ENCODE data around the gene TTLL11. TPM values are rescaled to one million over a fixed set of nuclear protein-coding genes. Genes with fewer than 3 reads are reported as not detected.

Gene TTLL11
- total and polyA plus RNA-seq, 2 experiments from 2014 or later = 0.57 to 1.4 TPM

DNA sequence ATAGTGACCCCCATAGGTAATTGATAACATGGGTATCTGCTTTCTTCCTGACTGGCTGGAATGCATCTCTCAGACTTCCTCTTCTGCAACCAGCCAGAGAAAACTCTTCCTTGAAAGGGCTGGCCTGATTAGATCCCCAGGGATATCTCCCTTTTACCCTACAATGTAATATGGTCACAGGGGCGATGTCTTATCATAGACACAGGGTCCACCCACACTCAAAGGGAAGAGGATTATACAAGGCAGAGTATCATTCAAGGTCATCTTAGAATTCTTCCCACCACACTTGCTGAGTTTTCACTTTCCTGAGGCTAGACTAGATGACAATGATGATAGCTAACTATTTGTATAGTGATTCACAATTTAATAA, 33.2 kb downstream of the TTLL11 start:
- Mint-ChIP-seq H3K27ac (no peak overlapping the region), H3K27me3 (ENCODE audit: insufficient read depth, low read depth, poor library complexity) (no peaks in the 10 kb centered on the region), H3K36me3 (ENCODE audit: low read depth) (no peaks in the 10 kb centered on the region), H3K4me3 (no peak overlapping the region), H3K4me1 (no peaks in the 10 kb centered on the region), H3K9me3 (no peaks in the 10 kb centered on the region)
- ATAC-seq = no peak
- no peaks in the 10 kb centered on the region for H3K36me3 ChIP-seq (ENCODE audit: insufficient read depth)
- no peaks in the 10 kb centered on the region for H3K4me1 ChIP-seq (ENCODE audit: insufficient read depth)
- TF ChIP-seq STAT1 (IDR thresholded peaks at IDR 0.05; ENCODE audit: unreplicated experiment) = no peak
- no peak for TF ChIP-seq CREB1 (CRISPR knock-in tag; IDR thresholded peaks at IDR 0.05; ENCODE audit: low read depth)
- no peak for TF ChIP-seq EZH2phosphoT487 (IDR thresholded peaks at IDR 0.05; ENCODE audit: unreplicated experiment)
- TF ChIP-seq, protein P1, sequence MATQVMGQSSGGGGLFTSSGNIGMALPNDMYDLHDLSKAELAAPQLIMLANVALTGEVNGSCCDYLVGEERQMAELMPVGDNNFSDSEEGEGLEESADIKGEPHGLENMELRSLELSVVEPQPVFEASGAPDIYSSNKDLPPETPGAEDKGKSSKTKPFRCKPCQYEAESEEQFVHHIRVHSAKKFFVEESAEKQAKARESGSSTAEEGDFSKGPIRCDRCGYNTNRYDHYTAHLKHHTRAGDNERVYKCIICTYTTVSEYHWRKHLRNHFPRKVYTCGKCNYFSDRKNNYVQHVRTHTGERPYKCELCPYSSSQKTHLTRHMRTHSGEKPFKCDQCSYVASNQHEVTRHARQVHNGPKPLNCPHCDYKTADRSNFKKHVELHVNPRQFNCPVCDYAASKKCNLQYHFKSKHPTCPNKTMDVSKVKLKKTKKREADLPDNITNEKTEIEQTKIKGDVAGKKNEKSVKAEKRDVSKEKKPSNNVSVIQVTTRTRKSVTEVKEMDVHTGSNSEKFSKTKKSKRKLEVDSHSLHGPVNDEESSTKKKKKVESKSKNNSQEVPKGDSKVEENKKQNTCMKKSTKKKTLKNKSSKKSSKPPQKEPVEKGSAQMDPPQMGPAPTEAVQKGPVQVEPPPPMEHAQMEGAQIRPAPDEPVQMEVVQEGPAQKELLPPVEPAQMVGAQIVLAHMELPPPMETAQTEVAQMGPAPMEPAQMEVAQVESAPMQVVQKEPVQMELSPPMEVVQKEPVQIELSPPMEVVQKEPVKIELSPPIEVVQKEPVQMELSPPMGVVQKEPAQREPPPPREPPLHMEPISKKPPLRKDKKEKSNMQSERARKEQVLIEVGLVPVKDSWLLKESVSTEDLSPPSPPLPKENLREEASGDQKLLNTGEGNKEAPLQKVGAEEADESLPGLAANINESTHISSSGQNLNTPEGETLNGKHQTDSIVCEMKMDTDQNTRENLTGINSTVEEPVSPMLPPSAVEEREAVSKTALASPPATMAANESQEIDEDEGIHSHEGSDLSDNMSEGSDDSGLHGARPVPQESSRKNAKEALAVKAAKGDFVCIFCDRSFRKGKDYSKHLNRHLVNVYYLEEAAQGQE (IDR thresholded peaks at IDR 0.05; ENCODE audit: unreplicated experiment) = no peak
- TF ChIP-seq, protein P2, sequence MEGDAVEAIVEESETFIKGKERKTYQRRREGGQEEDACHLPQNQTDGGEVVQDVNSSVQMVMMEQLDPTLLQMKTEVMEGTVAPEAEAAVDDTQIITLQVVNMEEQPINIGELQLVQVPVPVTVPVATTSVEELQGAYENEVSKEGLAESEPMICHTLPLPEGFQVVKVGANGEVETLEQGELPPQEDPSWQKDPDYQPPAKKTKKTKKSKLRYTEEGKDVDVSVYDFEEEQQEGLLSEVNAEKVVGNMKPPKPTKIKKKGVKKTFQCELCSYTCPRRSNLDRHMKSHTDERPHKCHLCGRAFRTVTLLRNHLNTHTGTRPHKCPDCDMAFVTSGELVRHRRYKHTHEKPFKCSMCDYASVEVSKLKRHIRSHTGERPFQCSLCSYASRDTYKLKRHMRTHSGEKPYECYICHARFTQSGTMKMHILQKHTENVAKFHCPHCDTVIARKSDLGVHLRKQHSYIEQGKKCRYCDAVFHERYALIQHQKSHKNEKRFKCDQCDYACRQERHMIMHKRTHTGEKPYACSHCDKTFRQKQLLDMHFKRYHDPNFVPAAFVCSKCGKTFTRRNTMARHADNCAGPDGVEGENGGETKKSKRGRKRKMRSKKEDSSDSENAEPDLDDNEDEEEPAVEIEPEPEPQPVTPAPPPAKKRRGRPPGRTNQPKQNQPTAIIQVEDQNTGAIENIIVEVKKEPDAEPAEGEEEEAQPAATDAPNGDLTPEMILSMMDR (conservative IDR thresholded peaks at IDR 0.05; ENCODE audit: low read depth in 2 of 2) = no peak
- no peak for TF ChIP-seq JUNB (IDR thresholded peaks at IDR 0.05; ENCODE audit: unreplicated experiment)
- TF ChIP-seq, protein P3, sequence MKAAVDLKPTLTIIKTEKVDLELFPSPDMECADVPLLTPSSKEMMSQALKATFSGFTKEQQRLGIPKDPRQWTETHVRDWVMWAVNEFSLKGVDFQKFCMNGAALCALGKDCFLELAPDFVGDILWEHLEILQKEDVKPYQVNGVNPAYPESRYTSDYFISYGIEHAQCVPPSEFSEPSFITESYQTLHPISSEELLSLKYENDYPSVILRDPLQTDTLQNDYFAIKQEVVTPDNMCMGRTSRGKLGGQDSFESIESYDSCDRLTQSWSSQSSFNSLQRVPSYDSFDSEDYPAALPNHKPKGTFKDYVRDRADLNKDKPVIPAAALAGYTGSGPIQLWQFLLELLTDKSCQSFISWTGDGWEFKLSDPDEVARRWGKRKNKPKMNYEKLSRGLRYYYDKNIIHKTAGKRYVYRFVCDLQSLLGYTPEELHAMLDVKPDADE (IDR thresholded peaks at IDR 0.05) = no peak
- TF ChIP-seq ZNF331 (CRISPR knock-in tag; IDR thresholded peaks at IDR 0.05; ENCODE audit: low read depth) = no peak
- TF ChIP-seq NANOG (IDR thresholded peaks at IDR 0.05; ENCODE audit: borderline replicate concordance) = no peak
- TF ChIP-seq EZH2 (IDR thresholded peaks at IDR 0.05; ENCODE audit: low read depth, unreplicated experiment) = no peak
- no peak for TF ChIP-seq ZNF114 (CRISPR knock-in tag; IDR thresholded peaks at IDR 0.05)
- TF ChIP-seq, protein P4, sequence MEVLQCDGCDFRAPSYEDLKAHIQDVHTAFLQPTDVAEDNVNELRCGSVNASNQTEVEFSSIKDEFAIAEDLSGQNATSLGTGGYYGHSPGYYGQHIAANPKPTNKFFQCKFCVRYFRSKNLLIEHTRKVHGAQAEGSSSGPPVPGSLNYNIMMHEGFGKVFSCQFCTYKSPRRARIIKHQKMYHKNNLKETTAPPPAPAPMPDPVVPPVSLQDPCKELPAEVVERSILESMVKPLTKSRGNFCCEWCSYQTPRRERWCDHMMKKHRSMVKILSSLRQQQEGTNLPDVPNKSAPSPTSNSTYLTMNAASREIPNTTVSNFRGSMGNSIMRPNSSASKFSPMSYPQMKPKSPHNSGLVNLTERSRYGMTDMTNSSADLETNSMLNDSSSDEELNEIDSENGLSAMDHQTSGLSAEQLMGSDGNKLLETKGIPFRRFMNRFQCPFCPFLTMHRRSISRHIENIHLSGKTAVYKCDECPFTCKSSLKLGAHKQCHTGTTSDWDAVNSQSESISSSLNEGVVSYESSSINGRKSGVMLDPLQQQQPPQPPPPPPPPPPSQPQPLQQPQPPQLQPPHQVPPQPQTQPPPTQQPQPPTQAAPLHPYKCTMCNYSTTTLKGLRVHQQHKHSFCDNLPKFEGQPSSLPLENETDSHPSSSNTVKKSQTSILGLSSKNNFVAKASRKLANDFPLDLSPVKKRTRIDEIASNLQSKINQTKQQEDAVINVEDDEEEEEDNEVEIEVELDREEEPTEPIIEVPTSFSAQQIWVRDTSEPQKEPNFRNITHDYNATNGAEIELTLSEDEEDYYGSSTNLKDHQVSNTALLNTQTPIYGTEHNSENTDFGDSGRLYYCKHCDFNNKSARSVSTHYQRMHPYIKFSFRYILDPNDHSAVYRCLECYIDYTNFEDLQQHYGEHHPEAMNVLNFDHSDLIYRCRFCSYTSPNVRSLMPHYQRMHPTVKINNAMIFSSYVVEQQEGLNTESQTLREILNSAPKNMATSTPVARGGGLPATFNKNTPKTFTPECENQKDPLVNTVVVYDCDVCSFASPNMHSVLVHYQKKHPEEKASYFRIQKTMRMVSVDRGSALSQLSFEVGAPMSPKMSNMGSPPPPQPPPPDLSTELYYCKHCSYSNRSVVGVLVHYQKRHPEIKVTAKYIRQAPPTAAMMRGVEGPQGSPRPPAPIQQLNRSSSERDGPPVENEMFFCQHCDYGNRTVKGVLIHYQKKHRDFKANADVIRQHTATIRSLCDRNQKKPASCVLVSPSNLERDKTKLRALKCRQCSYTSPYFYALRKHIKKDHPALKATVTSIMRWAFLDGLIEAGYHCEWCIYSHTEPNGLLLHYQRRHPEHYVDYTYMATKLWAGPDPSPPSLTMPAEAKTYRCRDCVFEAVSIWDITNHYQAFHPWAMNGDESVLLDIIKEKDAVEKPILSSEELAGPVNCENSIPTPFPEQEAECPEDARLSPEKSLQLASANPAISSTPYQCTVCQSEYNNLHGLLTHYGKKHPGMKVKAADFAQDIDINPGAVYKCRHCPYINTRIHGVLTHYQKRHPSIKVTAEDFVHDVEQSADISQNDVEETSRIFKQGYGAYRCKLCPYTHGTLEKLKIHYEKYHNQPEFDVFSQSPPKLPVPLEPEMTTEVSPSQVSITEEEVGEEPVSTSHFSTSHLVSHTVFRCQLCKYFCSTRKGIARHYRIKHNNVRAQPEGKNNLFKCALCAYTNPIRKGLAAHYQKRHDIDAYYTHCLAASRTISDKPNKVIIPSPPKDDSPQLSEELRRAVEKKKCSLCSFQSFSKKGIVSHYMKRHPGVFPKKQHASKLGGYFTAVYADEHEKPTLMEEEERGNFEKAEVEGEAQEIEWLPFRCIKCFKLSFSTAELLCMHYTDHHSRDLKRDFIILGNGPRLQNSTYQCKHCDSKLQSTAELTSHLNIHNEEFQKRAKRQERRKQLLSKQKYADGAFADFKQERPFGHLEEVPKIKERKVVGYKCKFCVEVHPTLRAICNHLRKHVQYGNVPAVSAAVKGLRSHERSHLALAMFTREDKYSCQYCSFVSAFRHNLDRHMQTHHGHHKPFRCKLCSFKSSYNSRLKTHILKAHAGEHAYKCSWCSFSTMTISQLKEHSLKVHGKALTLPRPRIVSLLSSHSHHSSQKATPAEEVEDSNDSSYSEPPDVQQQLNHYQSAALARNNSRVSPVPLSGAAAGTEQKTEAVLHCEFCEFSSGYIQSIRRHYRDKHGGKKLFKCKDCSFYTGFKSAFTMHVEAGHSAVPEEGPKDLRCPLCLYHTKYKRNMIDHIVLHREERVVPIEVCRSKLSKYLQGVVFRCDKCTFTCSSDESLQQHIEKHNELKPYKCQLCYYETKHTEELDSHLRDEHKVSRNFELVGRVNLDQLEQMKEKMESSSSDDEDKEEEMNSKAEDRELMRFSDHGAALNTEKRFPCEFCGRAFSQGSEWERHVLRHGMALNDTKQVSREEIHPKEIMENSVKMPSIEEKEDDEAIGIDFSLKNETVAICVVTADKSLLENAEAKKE (CRISPR knock-in tag; IDR thresholded peaks at IDR 0.05) = no peak
- TF ChIP-seq POLR2AphosphoS5 (IDR thresholded peaks at IDR 0.05; ENCODE audit: low read depth) = no peak
- no peaks in the 10 kb centered on the region for H3K27me3 ChIP-seq (ENCODE audit: insufficient read depth)
- H3K27ac ChIP-seq (ENCODE audit: low read depth) = no peak overlapping the region
- H3K4me2 ChIP-seq = no peak overlapping the region
- no peaks in the 10 kb centered on the region for H3K79me2 ChIP-seq (replicated peaks; ENCODE audit: insufficient read depth)
- no peaks in the 10 kb centered on the region for H3F3A ChIP-seq (replicated peaks; ENCODE audit: low read depth)
- H3K4me3 ChIP-seq = no peak overlapping the region
- H3K9me2 ChIP-seq (ENCODE audit: insufficient read depth) = no peaks in the 10 kb centered on the region
- peaks cover 4% of the 10 kb centered on the region; the same call in 1 of the 2 replicates for H4K20me1 ChIP-seq (replicated peaks; ENCODE audit: insufficient read depth)
- DNase-seq (ENCODE audit: low spot score) = no peak
- H2AFZ ChIP-seq = no peak overlapping the region
